ENCODE data around the gene TCF7L1.

Gene TCF7L1

DNA sequence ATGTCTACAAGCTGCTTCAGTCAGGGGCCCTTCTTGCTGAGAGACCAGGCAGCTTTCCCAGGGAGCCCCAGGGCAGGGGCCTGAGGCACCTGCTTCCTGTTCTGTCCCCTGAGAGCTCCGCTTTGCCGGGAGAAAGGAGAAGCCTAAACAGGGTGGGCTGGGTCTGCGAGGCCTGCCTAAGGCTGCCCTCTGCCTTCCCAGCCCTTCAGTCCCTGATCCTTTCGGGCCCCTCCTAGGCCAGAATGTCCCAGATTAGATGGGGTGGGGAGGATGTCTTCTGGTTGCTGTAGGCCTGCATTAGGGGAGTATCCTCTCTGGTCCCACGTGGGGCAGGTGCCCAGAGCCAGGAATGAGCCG, 122.2 kb downstream of the TCF7L1 start:
- DNase-seq (ENCODE audit: low read depth): no peak

DNA sequence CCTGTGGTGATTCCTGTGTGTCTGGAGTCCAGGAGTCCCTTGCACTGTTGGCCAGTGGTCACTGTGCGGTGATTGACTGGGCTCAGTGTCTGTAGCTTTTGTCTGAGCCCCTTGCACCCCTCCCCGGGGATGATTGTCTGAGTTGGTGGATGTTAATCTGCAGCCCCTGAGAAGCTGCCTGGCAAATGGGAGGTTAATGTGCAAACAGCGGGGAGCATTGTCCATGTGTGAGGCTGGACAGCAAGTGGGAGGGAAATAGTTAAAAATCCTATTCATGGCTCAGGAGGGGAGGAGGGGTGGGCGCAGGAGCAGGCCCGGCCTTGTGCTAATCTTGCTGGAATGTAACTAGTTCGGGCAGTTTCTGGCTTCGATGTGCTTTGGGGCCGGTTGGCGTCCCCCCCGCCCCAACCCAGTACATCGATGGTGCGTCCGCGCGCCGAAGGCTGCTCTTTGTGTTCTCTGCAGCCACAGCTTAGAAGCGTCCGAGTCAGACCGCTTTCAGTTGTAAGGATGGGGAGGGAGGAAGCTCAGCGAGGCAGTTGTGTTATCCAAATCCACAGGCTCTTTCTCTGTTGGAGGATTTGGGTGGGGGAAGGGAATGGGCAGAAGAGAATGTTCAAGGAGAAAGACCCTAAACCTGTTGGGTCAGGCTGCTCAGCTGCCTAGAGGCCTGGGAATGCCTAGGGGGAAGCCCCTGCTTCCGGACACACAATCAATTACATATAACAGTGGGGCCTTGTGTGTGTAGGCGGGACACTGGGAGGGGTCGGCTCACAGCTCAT, 122.8 kb downstream of the TCF7L1 start:
- DNase-seq (ENCODE audit: low read depth): no peak

- DNase-seq (ENCODE audit: low read depth): no peak
Observed at GRCh38 chr2:85257359-85257969, 124.3 kb downstream of the TCF7L1 start.

GRCh38 chr2:85257970-85258605, 124.9 kb downstream of the TCF7L1 start:
- no peak for DNase-seq (ENCODE audit: low read depth)

DNA sequence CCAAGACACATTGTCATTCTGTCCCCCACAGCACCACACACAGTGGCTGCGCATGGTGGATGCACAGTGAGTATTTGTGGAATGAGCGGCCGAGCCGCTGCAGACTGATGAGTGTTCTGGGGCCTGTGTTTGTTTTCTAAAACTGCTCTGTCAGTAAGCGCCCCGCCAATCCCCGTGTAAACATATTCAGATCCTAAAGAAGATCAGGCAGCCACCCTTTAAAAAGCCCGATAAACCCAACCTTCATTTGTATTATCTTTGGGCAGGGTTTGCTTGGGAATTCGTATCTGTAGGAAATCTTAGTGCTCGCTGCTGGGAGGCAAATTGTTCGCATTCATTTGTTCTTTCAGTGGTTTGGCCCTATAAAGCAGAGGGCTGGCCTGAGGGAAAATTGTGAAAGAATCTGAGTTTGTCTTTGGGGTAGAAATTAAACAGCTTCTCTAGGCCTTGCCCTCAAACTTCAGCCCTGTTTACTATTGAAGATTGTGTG, 126.0 kb downstream of the TCF7L1 start:
- no peak for DNase-seq (ENCODE audit: low read depth)

GRCh38 chr2:85259879-85260278, 126.7 kb downstream of the TCF7L1 start:
- no peak for DNase-seq (ENCODE audit: low read depth)

DNA sequence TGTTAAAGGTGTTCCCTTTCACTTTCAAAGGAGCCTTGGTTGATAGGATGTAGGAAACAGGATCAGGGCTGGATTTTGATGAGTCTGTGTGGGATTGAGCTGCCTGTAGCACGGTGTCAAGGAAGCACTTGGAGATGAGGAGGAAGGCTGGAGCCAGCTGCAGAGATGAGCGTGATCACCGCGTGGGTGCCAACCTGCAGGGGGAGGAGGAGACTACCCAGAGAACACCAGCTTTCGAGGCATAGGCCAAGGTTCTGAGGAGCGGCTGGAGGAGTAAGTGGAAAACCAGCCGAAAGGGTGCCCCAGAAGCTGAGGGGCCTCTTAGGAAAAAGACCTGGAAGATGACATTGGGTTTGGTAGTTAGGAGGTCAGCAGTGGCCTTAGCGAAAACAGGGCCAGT, 130.4 kb downstream of the TCF7L1 start:
- DNase-seq (ENCODE audit: low read depth): no peak

DNA sequence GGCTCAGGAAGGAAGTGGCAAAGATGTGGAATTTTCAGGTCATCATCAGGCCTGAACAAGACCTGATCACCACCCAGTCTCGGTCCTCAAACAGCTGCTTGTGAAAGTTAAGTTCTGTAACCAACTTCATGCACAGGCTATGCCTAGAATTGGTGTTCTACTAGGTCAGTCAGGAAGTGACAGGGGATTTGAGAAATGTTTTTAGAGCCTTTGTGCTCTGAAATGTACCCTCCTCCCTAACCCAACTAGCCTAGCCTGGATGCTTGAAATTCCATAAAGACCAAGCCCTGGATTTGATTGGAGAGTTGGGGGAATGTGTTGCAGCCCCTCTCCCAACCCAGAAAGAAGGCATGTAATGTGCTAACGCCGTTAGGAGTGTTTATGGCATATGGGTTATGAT, 131.3 kb downstream of the TCF7L1 start:
- no peak for DNase-seq (ENCODE audit: low read depth)

DNA sequence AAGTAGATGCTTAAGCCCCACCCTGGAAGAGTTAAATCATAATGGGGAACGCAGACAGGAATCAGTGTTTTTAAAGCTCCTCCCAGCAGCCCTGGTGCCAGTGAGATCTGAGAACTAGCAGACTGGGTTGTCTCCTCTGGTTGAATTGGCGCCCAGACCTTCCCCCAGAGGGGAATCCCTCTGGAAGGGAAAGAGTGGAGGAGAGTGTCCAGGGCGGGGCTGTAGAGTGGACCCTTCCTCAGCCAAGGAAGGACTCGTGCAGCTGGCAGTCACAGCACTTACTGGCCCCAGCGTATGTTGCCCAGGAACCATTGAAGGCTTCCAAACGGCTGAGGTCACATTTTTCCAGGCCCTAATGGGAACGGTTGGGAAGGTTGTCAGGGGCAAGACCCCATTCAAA, 132.1 kb downstream of the TCF7L1 start:
- no peak for DNase-seq (ENCODE audit: low read depth)

GRCh38 chr2:85266146-85267041, 133.2 kb downstream of the TCF7L1 start:
- DNase-seq (ENCODE audit: low read depth): peak; percentile 37

GRCh38 chr2:85269959-85270358, 136.8 kb downstream of the TCF7L1 start:
- DNase-seq (ENCODE audit: low read depth): no peak

DNA sequence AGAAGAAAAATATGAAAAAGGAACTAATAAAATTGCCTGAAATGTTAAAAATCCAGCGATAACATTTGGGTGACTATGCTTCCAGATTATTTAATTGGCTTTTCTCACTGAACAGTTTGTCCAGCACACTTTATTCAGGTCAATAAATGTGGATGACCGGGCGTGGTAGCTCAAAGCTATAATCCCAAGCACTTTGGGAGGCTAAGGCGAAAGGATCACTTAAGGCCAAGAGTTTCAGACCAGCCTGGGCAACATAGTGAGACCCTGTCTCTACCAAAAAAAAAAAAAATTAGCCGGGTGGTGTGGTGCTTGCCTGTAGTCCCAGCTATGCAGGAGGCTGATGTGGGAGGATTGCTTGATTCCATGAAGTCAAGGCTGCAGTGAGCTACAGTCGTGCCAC, 139.2 kb downstream of the TCF7L1 start:
- no peak for DNase-seq (ENCODE audit: low read depth)

- DNase-seq (ENCODE audit: low read depth): no peak
Observed at GRCh38 chr2:85273738-85274731, 140.8 kb downstream of the TCF7L1 start.

- DNase-seq (ENCODE audit: low read depth): no peak
Observed at GRCh38 chr2:85275984-85276540, 142.9 kb downstream of the TCF7L1 start.

- no peak for DNase-seq (ENCODE audit: low read depth)
Observed at GRCh38 chr2:85276571-85277118, 143.5 kb downstream of the TCF7L1 start.

DNA sequence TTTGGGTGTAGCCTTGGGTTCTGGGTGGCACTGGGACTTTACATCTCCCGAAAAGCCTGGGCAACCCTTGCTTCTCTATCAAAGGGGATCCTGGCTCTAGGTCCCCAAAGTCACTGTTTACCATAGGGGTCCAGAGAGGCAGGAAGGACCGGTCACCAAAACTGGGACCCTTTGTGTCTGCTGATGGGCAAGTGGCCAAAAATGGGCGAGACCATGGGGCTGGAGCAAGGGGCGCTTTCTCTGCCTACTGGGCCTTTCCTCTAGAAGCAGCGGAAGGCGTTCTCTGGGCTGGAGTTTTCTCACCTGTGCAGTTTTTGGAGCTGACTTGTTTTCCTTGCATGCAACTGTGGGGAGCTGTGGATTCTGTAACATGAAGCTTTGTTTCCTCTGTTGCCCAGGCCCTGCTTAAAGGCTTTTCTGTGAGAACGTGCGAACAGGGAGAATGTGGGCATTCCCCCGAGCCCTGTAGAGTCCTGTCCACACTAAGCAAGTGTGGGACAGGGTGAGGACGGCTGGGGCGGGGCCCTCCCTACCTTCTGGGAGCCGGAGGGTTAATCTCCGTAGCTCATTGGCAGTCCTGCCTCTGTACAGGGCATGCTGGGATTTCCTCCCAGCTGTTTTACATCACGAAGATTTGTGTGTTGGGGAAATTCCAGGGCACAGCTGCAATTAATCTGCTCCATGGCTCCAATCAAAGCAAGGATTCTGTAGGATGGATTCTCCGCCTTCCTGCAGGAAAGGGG, 144.4 kb downstream of the TCF7L1 start:
- no peak for DNase-seq (ENCODE audit: low read depth)

GRCh38 chr2:85278361-85278760, 145.2 kb downstream of the TCF7L1 start:
- no peak for DNase-seq (ENCODE audit: low read depth)

GRCh38 chr2:85281553-85281952, 148.4 kb downstream of the TCF7L1 start:
- DNase-seq (ENCODE audit: low read depth): no peak

- DNase-seq (ENCODE audit: low read depth): no peak
Observed at GRCh38 chr2:85282914-85283313, 149.7 kb downstream of the TCF7L1 start.

GRCh38 chr2:85283641-85284040, 150.4 kb downstream of the TCF7L1 start:
- DNase-seq (ENCODE audit: low read depth): no peak
